ENCODE data around the gene FBP1.

GRCh38 chr9:94664801-94665200 lies 25.5 kb upstream of the FBP1 start:
- TF ChIP-seq CTCF (conservative IDR thresholded peaks at IDR 0.05; ENCODE audit: low read length) (no peak), EZH2phosphoT487 (IDR thresholded peaks at IDR 0.05; ENCODE audit: borderline replicate concordance) (no peak)

Measured in Loucy (cell line).